ENCODE data around the gene ABCB9.
A peak's percentile ranks its signal among the peaks of the same experiment; 100 is the strongest.
"Not testable (repeated sequence)": the region's sequence is repeated elsewhere in the genome, so short reads cannot be mapped to it uniquely, and the experiment has no call there.

Gene ABCB9

DNA sequence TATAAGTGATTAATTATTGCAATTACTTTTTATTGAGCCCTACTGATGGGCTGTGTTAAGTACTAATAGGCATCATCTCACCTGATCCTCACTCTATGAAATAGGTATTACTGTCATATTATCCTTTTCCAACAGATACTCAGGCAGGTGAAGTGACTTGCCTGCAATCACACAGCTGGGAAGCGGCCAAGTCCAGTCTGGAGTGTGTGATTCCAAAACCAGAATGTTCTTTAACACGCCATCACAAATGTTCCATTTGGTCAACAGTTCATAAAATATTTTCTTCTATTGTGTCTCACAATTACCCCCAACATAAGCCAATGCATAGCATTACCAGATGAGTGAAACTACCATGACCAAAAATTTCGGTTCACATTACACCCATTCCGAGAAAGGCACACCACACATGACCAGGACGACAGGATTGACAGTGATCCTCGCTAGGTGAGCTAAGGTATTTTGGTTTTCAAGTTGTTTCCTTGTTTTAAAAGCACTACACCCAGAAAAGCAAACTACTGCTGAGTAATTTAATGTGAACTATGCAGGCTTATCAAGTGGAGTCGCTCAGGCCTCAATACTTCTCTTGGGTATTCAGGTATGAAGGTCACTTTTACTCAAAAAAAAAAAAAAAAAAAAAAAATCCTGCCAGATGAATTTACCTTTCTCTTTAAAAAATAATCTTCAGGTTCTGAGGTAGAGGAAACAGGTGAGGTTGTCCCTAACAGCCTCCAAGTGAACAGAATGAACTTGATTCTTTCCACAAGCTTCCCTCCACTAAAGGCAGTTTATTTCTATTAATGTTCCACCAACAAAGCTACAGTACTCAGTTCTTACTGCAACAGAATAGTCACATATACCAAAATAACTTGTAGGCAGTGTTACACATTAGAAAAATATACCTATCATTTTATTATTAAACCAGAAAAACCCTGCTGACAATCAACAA is 72.8 kb downstream of the ABCB9 start:
- DNase-seq: no peak

GRCh38 chr12:122892724-122893123 is 73.5 kb downstream of the ABCB9 start:
- DNase-seq: not testable (repeated sequence)

GRCh38 chr12:122891661-122892525 is 74.4 kb downstream of the ABCB9 start:
- DNase-seq: peak; percentile 49 to 76

GRCh38 chr12:122889761-122890520 is 76.3 kb downstream of the ABCB9 start:
- DNase-seq: no peak

DNA sequence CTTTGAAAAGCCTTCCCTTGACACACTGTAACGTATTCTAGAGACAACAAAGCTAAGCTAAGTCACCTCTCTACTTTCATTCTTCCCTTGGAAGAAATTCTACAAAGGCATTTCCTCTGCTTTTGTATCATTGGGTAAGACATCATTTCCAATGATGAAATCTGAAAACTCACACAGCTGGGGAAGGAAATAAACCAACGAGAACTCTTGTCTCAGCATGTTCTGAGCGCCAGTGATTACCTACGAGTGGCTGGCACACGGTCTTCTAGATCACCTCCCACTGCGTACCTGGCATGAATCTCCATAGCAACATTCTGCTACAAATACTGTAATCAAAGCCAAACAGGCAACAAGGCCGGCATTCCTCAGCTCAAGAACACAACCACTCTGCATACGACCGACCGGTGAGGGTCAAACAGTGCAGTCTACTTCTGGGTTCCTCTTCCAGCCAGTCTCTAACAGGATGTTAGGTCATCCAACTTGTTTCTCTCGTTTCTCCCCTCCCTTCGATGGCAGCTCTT is 78.0 kb downstream of the ABCB9 start:
- DNase-seq: peak; percentile 76

DNA sequence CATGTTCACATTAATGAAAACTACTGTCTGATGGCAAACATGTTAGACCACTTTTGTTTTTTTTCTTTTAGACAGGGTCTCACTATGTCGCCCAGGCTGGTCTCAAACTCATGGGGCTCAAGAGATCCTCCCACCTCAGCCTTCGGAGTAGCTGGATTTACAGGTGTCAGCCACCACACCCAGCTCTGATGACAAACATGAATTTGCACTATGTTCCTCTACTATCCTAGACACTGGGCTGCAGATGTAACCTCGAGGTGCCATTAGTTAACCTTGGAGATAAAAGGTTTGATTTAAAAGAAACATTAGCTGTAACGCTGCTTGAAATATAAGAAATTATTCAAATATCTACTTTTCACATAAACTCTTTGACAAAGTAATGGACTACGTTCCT is 78.4 kb downstream of the ABCB9 start:
- DNase-seq: no peak

- DNase-seq: no peak
Measured at GRCh38 chr12:122886851-122887818, 79.1 kb downstream of the ABCB9 start.

GRCh38 chr12:122886161-122886560 is 80.1 kb downstream of the ABCB9 start:
- no peak for DNase-seq

- DNase-seq: peak; percentile 60 to 62
Measured at GRCh38 chr12:122884860-122885259, 81.4 kb downstream of the ABCB9 start.

- no peak for DNase-seq
Measured at GRCh38 chr12:122884091-122884826, 82.0 kb downstream of the ABCB9 start.

- no peak for DNase-seq
Measured at GRCh38 chr12:122882908-122883558, 83.2 kb downstream of the ABCB9 start.

GRCh38 chr12:122880668-122881067 is 85.6 kb downstream of the ABCB9 start:
- peak in 1 of 2 donors; percentile 40 for DNase-seq

DNA sequence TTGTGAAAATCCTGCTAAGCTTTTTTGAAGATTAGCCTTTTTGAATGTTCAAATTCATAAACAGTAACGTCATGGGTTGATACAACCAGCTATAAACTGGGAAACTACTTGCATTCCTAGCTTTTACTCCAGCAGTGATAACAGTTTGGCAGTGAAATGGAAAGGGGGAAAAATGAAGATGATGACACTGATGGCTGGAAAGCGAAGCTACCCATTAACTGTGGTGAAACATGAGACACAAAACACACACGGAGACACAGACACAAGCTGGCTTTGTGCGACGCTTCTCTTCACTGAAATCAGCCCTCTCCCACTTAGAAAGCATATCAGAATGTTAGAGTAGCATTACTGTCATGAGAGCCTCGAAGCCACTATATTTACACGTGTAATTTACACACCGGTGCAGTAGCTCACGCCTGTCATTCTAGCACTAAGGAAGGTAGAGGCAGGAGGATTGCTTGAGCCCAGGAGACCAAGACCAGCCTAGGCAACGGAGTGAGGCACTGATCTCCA is 86.1 kb downstream of the ABCB9 start:
- DNase-seq: no peak
